Osteocyte (in vitro differentiated cells): ENCODE measurements around the gene AMOTL1. TPM values are rescaled to one million over a fixed set of nuclear protein-coding genes. Genes with fewer than 3 reads are reported as not detected.

ENCODE experiments used
- DNase-seq: peaks from one replicate; pipeline ENCODE4 v3.0.0; 2021; ENCODE audit warnings: mixed read lengths; ENCODE audit not compliant: unreplicated experiment; ENCODE audit errors: extremely low spot score
- H3K27ac Mint-ChIP-seq: one replicate; pipeline ENCODE4 v1.8.0; 2021; ENCODE audit warnings: mild to moderate bottlenecking, mixed read lengths; ENCODE audit not compliant: unreplicated experiment
- H3K27me3 Mint-ChIP-seq: one replicate; pipeline ENCODE4 v1.8.0; 2021; ENCODE audit warnings: mixed read lengths; ENCODE audit not compliant: unreplicated experiment
- H3K36me3 Mint-ChIP-seq: one replicate; pipeline ENCODE4 v1.8.0; 2021; ENCODE audit warnings: mixed read lengths; ENCODE audit not compliant: unreplicated experiment
- H3K4me1 Mint-ChIP-seq: one replicate; pipeline ENCODE4 v1.8.0; 2021; ENCODE audit warnings: mixed read lengths; ENCODE audit not compliant: unreplicated experiment
- H3K4me3 Mint-ChIP-seq: one replicate; pipeline ENCODE4 v1.8.0; 2021; ENCODE audit warnings: mild to moderate bottlenecking, moderate library complexity, mixed read lengths; ENCODE audit not compliant: unreplicated experiment
- H3K9me3 Mint-ChIP-seq: one replicate; pipeline ENCODE4 v1.8.0; 2021; ENCODE audit warnings: mixed read lengths; ENCODE audit not compliant: unreplicated experiment
- CTCF ChIP-seq: fragments of 200-600 bp; sonication (generic); IDR thresholded peaks from 2 replicates; pipeline ENCODE4 v1.5.0; 2021; ENCODE audit warnings: antibody characterized with exemption, mild to moderate bottlenecking, moderate library complexity
- total RNA-seq: library from RNA; stranded (reverse); gene quantifications from 2 replicates; pipeline ENCODE4 v1.2.1, GENCODE V29; 2021

Gene AMOTL1
- total RNA-seq, 1 donor from 2014 or later, result 66.6 TPM

GRCh38 chr11:94796190-94796580 lies 28.0 kb downstream of the AMOTL1 start:
- TF ChIP-seq CTCF, result no peak
- Mint-ChIP-seq H3K27me3 (no peaks in the 10 kb centered on the region), H3K4me3 (no peak overlapping the region), H3K9me3 (no peaks in the 10 kb centered on the region), H3K36me3 (peaks cover 14% of the 10 kb centered on the region), H3K27ac (no peak overlapping the region), H3K4me1 (peaks cover 43% of the 10 kb centered on the region)
- no peak for DNase-seq

GRCh38 chr11:94796863-94797262 lies 28.7 kb downstream of the AMOTL1 start:
- peaks cover 38% of the 10 kb centered on the region for H3K4me1 Mint-ChIP-seq
- no peaks in the 10 kb centered on the region for H3K9me3 Mint-ChIP-seq
- DNase-seq, result no peak
- no peak overlapping the region for H3K4me3 Mint-ChIP-seq
- H3K27me3 Mint-ChIP-seq, result no peaks in the 10 kb centered on the region
- peaks cover 21% of the 10 kb centered on the region for H3K36me3 Mint-ChIP-seq
- H3K27ac Mint-ChIP-seq, result no peak overlapping the region
- TF ChIP-seq CTCF, result no peak

- no peak for DNase-seq
- H3K27me3 Mint-ChIP-seq, result no peaks in the 10 kb centered on the region
- H3K27ac Mint-ChIP-seq, result no peak overlapping the region
- peaks cover 15% of the 10 kb centered on the region for H3K4me1 Mint-ChIP-seq
- H3K4me3 Mint-ChIP-seq, result no peak overlapping the region
- TF ChIP-seq CTCF, result no peak
- H3K36me3 Mint-ChIP-seq, result peaks cover 32% of the 10 kb centered on the region
- H3K9me3 Mint-ChIP-seq, result no peaks in the 10 kb centered on the region
Measured at GRCh38 chr11:94799726-94800125, 31.6 kb downstream of the AMOTL1 start.

- TF ChIP-seq CTCF, result no peak
- Mint-ChIP-seq H3K9me3 (no peaks in the 10 kb centered on the region), H3K27ac (no peak overlapping the region), H3K27me3 (no peaks in the 10 kb centered on the region), H3K36me3 (peaks cover 35% of the 10 kb centered on the region), H3K4me3 (no peak overlapping the region), H3K4me1 (peaks cover 14% of the 10 kb centered on the region)
- DNase-seq, result no peak
Measured at GRCh38 chr11:94800414-94800813, 32.3 kb downstream of the AMOTL1 start.

GRCh38 chr11:94801866-94802460 lies 33.8 kb downstream of the AMOTL1 start:
- no peak overlapping the region for H3K4me3 Mint-ChIP-seq
- H3K27ac Mint-ChIP-seq, result peak overlapping the region; percentile 42
- H3K27me3 Mint-ChIP-seq, result no peaks in the 10 kb centered on the region
- H3K9me3 Mint-ChIP-seq, result no peaks in the 10 kb centered on the region
- no peak for TF ChIP-seq CTCF
- no peak for DNase-seq
- H3K4me1 Mint-ChIP-seq, result peaks cover 26% of the 10 kb centered on the region
- H3K36me3 Mint-ChIP-seq, result peaks cover 43% of the 10 kb centered on the region
